Tibial artery (tissue), 4 donors: ENCODE measurements around the gene FARSA.

Source experiments
- DNase-seq, 2 donors: peaks; one replicate each; pipeline ENCODE4 v3.0.0-alpha.2; 2019
- H3K27ac ChIP-seq, 2 donors: fragments of 200-600 bp; sonication (generic) in 1 of 2; 1 replicate in 1 of 2; 2 replicates in 1 of 2; pipeline ENCODE4 v1.5.1; 2018 to 2019; ENCODE audit warnings: mild to moderate bottlenecking in 1 of 2
- H3K27me3 ChIP-seq, 2 donors: fragments of 200-600 bp; sonication (generic) in 1 of 2; one replicate each; pipeline versions ENCODE4 v1.5.1 to v1.6.0; 2016 to 2019
- H3K36me3 ChIP-seq, 3 donors: fragments of 200-600 bp; sonication (generic) in 2 of 3; one replicate each; pipeline ENCODE4 v1.5.1; 2016 to 2019; ENCODE audit warnings: mild to moderate bottlenecking in 2 of 3
- H3K4me1 ChIP-seq, 4 donors: fragments of 200-600 bp; sonication (generic) in 2 of 4; 1 replicate in 3 of 4; 2 replicates in 1 of 4; pipeline ENCODE4 v1.5.1; 2016 to 2019
- H3K4me3 ChIP-seq, 2 donors: fragments of 200-600 bp; sonication (generic) in 1 of 2; 1 replicate in 1 of 2; 2 replicates in 1 of 2; pipeline ENCODE4 v1.5.1; 2018 to 2019; ENCODE audit warnings: mild to moderate bottlenecking in 2 of 2
- H3K9me3 ChIP-seq, 3 donors: fragments of 200-600 bp; sonication (generic) in 1 of 3; one replicate each; pipeline ENCODE4 v1.5.1; 2016 to 2019
- CTCF ChIP-seq, 2 experiments: fragments of 200-600 bp in 1 of 2; fragments of 450-650 bp in 1 of 2; IDR thresholded peaks; one replicate each; pipeline ENCODE4 v1.5.1; 2017 to 2019; ENCODE audit warnings: antibody characterized with exemption in 2 of 2, mild to moderate bottlenecking in 1 of 2, moderate library complexity in 1 of 2
- intact Hi-C: fragments of 100-400 bp; cut with DNase I; formaldehyde crosslinking; loops from one replicate; pipeline ENCODE4 v1.15.0; 2023; ENCODE audit warnings: low total_unique reads

FARSA gene

DNA sequence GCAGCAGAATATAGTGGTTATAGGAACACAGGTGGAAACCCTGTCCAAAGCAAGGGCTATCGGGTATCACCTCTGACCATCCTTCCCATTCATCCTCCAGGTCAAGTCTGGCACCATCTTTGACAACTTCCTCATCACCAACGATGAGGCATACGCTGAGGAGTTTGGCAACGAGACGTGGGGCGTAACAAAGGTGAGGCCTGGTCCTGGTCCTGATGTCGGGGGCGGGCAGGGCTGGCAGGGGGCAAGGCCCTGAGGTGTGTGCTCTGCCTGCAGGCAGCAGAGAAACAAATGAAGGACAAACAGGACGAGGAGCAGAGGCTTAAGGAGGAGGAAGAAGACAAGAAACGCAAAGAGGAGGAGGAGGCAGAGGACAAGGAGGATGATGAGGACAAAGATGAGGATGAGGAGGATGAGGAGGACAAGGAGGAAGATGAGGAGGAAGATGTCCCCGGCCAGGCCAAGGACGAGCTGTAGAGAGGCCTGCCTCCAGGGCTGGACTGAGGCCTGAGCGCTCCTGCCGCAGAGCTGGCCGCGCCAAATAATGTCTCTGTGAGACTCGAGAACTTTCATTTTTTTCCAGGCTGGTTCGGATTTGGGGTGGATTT, 10.0 kb upstream of the FARSA start:
- Histone ChIP-seq H3K4me3 (no peak overlapping the region), H3K27ac (peak overlapping the region in 1 of 2 donors; percentile 90), H3K4me1 (peaks cover 0 to 52% (median 39%) of the 10 kb centered on the region in 4 donors), H3K27me3 (no peaks in the 10 kb centered on the region), H3K36me3 (peaks cover 51 to 68% (median 56%) of the 10 kb centered on the region in 3 donors), H3K9me3 (no peaks in the 10 kb centered on the region)
- intact Hi-C loops: loop anchor here (10.0 kb wide), 1 partner anchor 59 kb away; the partner anchor contains the start of genes DNASE2 and KLF1
- TF ChIP-seq CTCF (IDR thresholded peaks at IDR 0.05): no peak
- no peak for DNase-seq

GRCh38 chr19:12940897-12941296, 7.4 kb upstream of the FARSA start:
- no peak for DNase-seq
- Histone ChIP-seq H3K36me3 (peaks cover 43 to 53% (median 45%) of the 10 kb centered on the region in 3 donors), H3K4me3 (no peak overlapping the region), H3K4me1 (peaks cover 0 to 44% (median 34%) of the 10 kb centered on the region in 4 donors), H3K9me3 (no peaks in the 10 kb centered on the region), H3K27ac (peak overlapping the region in 1 of 2 donors; percentile 93), H3K27me3 (no peaks in the 10 kb centered on the region)
- intact Hi-C loops: loop anchor here (10.0 kb wide), 1 partner anchor 56 kb away; the partner anchor contains the start of genes DNASE2 and KLF1
- no peak for TF ChIP-seq CTCF (IDR thresholded peaks at IDR 0.05)

GRCh38 chr19:12939975-12940423, 6.5 kb upstream of the FARSA start:
- H3K4me3 ChIP-seq: peak overlapping the region; percentile 91
- DNase-seq: no peak
- no peaks in the 10 kb centered on the region for H3K9me3 ChIP-seq
- intact Hi-C loops: loop anchor here (10.0 kb wide), 1 partner anchor 55 kb away; the partner anchor contains the start of genes DNASE2 and KLF1
- peaks cover 43 to 53% (median 45%) of the 10 kb centered on the region in 3 donors for H3K36me3 ChIP-seq
- H3K27ac ChIP-seq: peak overlapping the region; percentile 92 to 93
- H3K4me1 ChIP-seq: peaks cover 0 to 44% (median 33%) of the 10 kb centered on the region in 4 donors
- no peaks in the 10 kb centered on the region for H3K27me3 ChIP-seq
- TF ChIP-seq CTCF (IDR thresholded peaks at IDR 0.05): no peak

DNA sequence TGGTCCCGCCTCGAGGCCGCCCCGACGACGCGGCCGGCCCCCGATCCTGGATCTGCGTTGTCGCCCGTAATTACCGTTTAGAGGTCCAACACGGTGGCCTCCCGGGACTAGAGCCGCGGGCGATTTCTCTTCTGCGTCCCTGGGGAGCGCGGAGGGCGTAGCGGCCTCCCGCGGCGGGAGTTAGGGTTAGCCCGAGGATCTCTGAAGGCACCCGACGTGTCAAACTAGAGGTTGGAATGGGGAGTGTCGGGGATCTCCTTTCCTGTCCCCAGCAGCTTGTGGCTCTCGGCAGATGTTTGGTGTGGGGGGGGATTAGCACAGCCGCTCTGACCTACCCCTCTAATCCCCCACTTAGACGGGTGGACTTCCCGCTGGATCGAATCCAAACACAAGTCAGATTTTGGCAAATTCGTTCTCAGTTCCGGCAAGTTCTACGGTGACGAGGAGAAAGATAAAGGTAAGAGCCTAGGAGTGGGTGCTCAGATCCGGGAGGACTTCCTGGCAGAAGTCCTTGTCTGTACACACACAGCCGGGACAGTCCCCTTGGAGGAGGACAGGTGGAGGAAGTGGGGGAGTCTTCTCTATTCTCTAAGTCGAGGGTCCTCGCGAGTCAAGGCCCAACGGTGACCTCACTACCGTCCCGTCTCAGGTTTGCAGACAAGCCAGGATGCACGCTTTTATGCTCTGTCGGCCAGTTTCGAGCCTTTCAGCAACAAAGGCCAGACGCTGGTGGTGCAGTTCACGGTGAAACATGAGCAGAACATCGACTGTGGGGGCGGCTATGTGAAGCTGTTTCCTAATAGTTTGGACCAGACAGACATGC, 5.5 kb upstream of the FARSA start:
- intact Hi-C loops: no loop called here

More for the DNA sequence above, 5.5 kb upstream of the FARSA start:
- Histone ChIP-seq H3K9me3 (no peaks in the 10 kb centered on the region), H3K4me1 (peaks cover 0 to 44% (median 34%) of the 10 kb centered on the region in 4 donors), H3K36me3 (peaks cover 37 to 43% (median 40%) of the 10 kb centered on the region in 3 donors), H3K27ac (peak overlapping the region; percentile 92 to 93), H3K4me3 (peak overlapping the region; percentile 91), H3K27me3 (no peaks in the 10 kb centered on the region)
- DNase-seq: peak in 1 of 2 donors; percentile 79
- TF ChIP-seq CTCF (IDR thresholded peaks at IDR 0.05): peak; percentile 24 to 49
